PC-3 (cell line): ENCODE results near the gene RGS7.

Source experiments
- CTCF ChIP-seq: fragments of 300-600 bp; sonication (generic); conservative IDR thresholded peaks from 2 replicates; pipeline ENCODE4 v1.5.1; 2017; ENCODE audit warnings: antibody characterized with exemption, low read depth, mild to moderate bottlenecking, low read length
- EZH2 ChIP-seq: fragments of 300-600 bp; sonication (generic); IDR thresholded peaks from one replicate; pipeline ENCODE4 v1.6.1; 2017; ENCODE audit warnings: antibody characterized with exemption, mild to moderate bottlenecking, low read length; ENCODE audit not compliant: unreplicated experiment

DNA sequence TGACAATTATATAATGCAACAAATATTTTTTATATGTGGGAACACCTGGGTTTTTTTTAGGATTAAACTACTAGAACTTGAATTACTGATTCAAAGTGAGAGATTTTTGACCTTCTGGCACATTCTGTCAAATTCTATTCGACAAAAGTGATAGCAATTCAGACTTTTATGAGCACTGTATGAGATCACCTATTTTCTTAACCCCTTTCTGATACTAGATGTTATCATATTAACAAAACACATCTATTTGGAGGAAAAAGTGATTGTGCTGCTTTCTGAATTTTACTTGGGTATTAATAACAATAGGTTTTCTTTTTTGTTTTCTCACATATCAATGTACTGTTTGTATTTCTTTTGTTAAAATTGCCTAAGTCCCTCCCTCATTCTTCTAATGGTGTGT lies 570.1 kb downstream of the RGS7 start:
- TF ChIP-seq CTCF (no peak), EZH2 (no peak)
